Natural killer cell (primary cell): ENCODE measurements around the gene FAT1. TPM values are rescaled to one million over a fixed set of nuclear protein-coding genes. Genes with fewer than 3 reads are reported as not detected.

Experiments
- ATAC-seq, 3 donors: fragments of 150-1000 bp in 2 of 3; fragments of 200-7000 bp in 1 of 3; cut with Tn5 transposase; 1 replicate in 1 of 3; 2 replicates in 2 of 3; pipeline ENCODE4 v1.10.0; 2021; ENCODE audit warnings: mild to moderate bottlenecking in 2 of 3, moderate library complexity in 2 of 3
- DNase-seq, 2 donors: peaks; one replicate each; pipeline versions ENCODE4 v3.0.0 to v3.0.0-alpha.2; 2013 to 2021; ENCODE audit warnings: mixed read lengths in 1 of 2
- H3K27ac ChIP-seq: one replicate; pipeline ENCODE4 v1.5.1; 2013; ENCODE audit warnings: mild to moderate bottlenecking, low read length
- H3K27me3 ChIP-seq: one replicate; pipeline ENCODE4 v1.6.1; 2013; ENCODE audit warnings: low read length; ENCODE audit not compliant: control insufficient read depth, insufficient read depth
- H3K36me3 ChIP-seq: one replicate; pipeline ENCODE4 v1.6.1; 2013; ENCODE audit warnings: low read length; ENCODE audit not compliant: control insufficient read depth, insufficient read depth
- H3K4me1 ChIP-seq: one replicate; pipeline ENCODE4 v1.6.1; 2013; ENCODE audit warnings: low read length; ENCODE audit not compliant: control insufficient read depth, insufficient read depth
- H3K4me3 ChIP-seq: one replicate; pipeline ENCODE4 v1.5.1; 2013; ENCODE audit warnings: low read length
- H3K9me3 ChIP-seq: one replicate; pipeline ENCODE4 v1.6.1; 2013; ENCODE audit warnings: low read length; ENCODE audit not compliant: control insufficient read depth, insufficient read depth
- H3K27ac Mint-ChIP-seq, 2 donors: one replicate each; pipeline ENCODE4 v1.8.0; 2022; ENCODE audit warnings: mild to moderate bottlenecking in 2 of 2, mixed read lengths in 2 of 2, moderate library complexity in 1 of 2
- H3K27me3 Mint-ChIP-seq, 2 donors: one replicate each; pipeline ENCODE4 v1.8.0; 2022; ENCODE audit warnings: low read depth in 2 of 2, mixed read lengths in 2 of 2
- H3K36me3 Mint-ChIP-seq: one replicate; pipeline ENCODE4 v1.8.0; 2022; ENCODE audit warnings: mixed read lengths
- H3K4me1 Mint-ChIP-seq, 2 donors: one replicate each; pipeline ENCODE4 v1.8.0; 2022; ENCODE audit warnings: mixed read lengths in 2 of 2
- H3K4me3 Mint-ChIP-seq: one replicate; pipeline ENCODE4 v1.8.0; 2022; ENCODE audit warnings: mild to moderate bottlenecking, moderate library complexity, mixed read lengths
- H3K9me3 Mint-ChIP-seq, 2 donors: one replicate each; pipeline ENCODE4 v1.8.0; 2022; ENCODE audit warnings: mixed read lengths in 2 of 2
- WGBS: methylation state at CpG from one replicate; pipeline ENCODE4 v1.1.7; 2013; ENCODE audit warnings: missing lambda C conversion rate; ENCODE audit not compliant: insufficient coverage; 5-methylcytosine and 5-hydroxymethylcytosine counted together
- intact Hi-C: fragments of 100-400 bp; cut with micrococcal nuclease; formaldehyde crosslinking; loops from one replicate; pipeline ENCODE4 v1.14.2; 2022
- total RNA-seq, 4 donors: library from RNA; stranded (reverse); fragments of 120-200 nt in 1 of 4; gene quantifications; one replicate each; pipeline versions ENCODE4 v1.2.3 to v1.2.4, GENCODE V29; 2013 to 2022
- TF ChIP-seq, protein P1 (sequence below): fragments of 200-600 bp; IDR thresholded peaks from one replicate; pipeline ENCODE4 v1.8.0; 2022; ENCODE audit warnings: antibody characterized with exemption

The FAT1 gene
- total RNA-seq, 3 donors from 2014 or later (not counting 1 experiment from before 2014, with no cell fraction given) = not detected

DNA sequence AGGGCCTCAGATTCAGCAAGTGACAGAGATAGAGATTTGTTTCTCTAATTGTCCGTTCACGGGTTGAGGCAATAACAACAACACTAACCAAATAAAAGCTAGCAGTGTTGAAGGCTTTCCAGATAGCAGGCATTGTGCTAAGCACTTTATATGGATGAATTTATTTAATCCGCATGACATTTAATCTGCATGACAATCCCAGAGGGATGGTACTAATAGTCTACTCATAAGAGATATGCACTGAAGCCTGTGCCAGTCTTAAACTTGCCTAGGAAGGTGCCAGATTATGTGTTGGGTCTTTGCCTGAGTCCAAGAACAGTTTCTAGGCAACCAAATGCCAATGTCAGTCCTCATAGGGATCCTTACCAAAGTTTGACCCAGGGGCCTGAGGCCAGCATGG, 37.7 kb upstream of the FAT1 start:
- H3K4me1 ChIP-seq = no peaks in the 10 kb centered on the region
- TF ChIP-seq, protein P1, sequence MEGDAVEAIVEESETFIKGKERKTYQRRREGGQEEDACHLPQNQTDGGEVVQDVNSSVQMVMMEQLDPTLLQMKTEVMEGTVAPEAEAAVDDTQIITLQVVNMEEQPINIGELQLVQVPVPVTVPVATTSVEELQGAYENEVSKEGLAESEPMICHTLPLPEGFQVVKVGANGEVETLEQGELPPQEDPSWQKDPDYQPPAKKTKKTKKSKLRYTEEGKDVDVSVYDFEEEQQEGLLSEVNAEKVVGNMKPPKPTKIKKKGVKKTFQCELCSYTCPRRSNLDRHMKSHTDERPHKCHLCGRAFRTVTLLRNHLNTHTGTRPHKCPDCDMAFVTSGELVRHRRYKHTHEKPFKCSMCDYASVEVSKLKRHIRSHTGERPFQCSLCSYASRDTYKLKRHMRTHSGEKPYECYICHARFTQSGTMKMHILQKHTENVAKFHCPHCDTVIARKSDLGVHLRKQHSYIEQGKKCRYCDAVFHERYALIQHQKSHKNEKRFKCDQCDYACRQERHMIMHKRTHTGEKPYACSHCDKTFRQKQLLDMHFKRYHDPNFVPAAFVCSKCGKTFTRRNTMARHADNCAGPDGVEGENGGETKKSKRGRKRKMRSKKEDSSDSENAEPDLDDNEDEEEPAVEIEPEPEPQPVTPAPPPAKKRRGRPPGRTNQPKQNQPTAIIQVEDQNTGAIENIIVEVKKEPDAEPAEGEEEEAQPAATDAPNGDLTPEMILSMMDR = no peak
- H3K27me3 ChIP-seq = no peaks in the 10 kb centered on the region
- 100% methylated on average over 3 of the region's 3 CpGs for whole genome bisulfite sequencing
- Mint-ChIP-seq H3K4me1 (no peaks in the 10 kb centered on the region), H3K9me3 (peaks cover 9 to 22% of the 10 kb centered on the region in 2 donors), H3K36me3 (no peaks in the 10 kb centered on the region), H3K27ac (no peak overlapping the region), H3K27me3 (no peaks in the 10 kb centered on the region), H3K4me3 (no peak overlapping the region)
- peaks cover 9% of the 10 kb centered on the region for H3K9me3 ChIP-seq
- intact Hi-C loops = no loop called here
- ATAC-seq (no peak), DNase-seq (no peak)
- H3K27ac ChIP-seq = no peak overlapping the region
- H3K4me3 ChIP-seq = no peak overlapping the region
- H3K36me3 ChIP-seq = no peaks in the 10 kb centered on the region

DNA sequence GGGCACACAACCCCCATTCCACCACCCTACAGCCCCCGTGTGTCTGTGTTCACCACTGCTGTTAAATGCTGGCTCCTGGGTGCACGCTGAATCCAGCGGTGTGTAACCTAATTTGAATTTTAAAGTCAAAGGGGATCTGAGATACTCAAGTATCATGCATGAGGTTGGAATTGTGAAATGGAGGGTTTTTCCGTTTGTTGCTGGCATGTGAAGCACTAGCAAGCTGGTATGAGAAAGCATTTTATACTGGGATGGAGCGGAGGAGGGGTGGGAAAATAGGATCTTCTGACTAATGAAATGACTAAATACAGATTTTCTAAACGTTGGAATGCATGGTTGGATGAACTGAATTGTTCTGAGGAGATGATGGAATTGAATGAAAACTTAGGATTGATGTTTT, 36.9 kb upstream of the FAT1 start:
- no peaks in the 10 kb centered on the region for H3K36me3 ChIP-seq

DNA sequence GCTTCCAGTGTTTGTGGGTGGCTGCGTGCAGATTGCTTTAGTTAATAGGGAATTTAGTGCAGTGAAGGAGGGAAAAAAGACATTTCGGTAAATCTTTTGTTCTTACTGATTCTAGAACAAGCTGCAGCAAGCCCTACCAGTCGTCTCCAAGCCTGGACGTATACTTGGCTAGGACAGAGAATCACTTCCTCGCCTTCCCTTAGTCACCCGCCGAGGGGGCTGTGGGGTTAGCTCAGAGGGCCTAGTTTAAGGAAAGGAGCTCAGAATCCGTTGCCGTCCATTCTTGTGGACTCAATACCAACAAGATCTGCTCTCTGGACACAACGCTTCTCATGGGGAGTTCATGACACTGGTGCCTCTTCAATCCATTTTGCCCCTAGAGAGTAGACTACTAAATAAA, 36.3 kb upstream of the FAT1 start:
- Histone ChIP-seq H3K9me3 (peaks cover 5% of the 10 kb centered on the region), H3K36me3 (no peaks in the 10 kb centered on the region), H3K27me3 (no peaks in the 10 kb centered on the region), H3K4me3 (no peak overlapping the region), H3K27ac (no peak overlapping the region), H3K4me1 (no peaks in the 10 kb centered on the region)
- no peaks in the 10 kb centered on the region for H3K27me3 Mint-ChIP-seq
- H3K36me3 Mint-ChIP-seq = no peaks in the 10 kb centered on the region
- H3K9me3 Mint-ChIP-seq = peaks cover 16 to 21% of the 10 kb centered on the region in 2 donors
- DNase-seq (no peak), ATAC-seq (no peak)
- no peak overlapping the region for H3K4me3 Mint-ChIP-seq
- no peak overlapping the region for H3K27ac Mint-ChIP-seq
- no peaks in the 10 kb centered on the region for H3K4me1 Mint-ChIP-seq
- intact Hi-C loops = no loop called here
- WGBS = 94% methylated on average over 10 of the region's 10 CpGs
- TF ChIP-seq, protein P1 = no peak

More for the DNA sequence above, 36.9 kb upstream of the FAT1 start:
- H3K4me3 ChIP-seq = no peak overlapping the region
- no peak for ATAC-seq
- H3K27ac ChIP-seq = no peak overlapping the region
- H3K4me3 Mint-ChIP-seq = no peak overlapping the region
- H3K9me3 ChIP-seq = peaks cover 5% of the 10 kb centered on the region
- peaks cover 15 to 21% of the 10 kb centered on the region in 2 donors for H3K9me3 Mint-ChIP-seq
- H3K27me3 Mint-ChIP-seq = no peaks in the 10 kb centered on the region
- H3K27me3 ChIP-seq = no peaks in the 10 kb centered on the region
- H3K36me3 Mint-ChIP-seq = no peaks in the 10 kb centered on the region
- no peaks in the 10 kb centered on the region for H3K4me1 ChIP-seq
- intact Hi-C loops = no loop called here
- no peak for DNase-seq
- TF ChIP-seq, protein P1 = no peak
- WGBS = 84% methylated on average over 6 of the region's 6 CpGs
- no peak overlapping the region for H3K27ac Mint-ChIP-seq
- no peaks in the 10 kb centered on the region for H3K4me1 Mint-ChIP-seq

DNA sequence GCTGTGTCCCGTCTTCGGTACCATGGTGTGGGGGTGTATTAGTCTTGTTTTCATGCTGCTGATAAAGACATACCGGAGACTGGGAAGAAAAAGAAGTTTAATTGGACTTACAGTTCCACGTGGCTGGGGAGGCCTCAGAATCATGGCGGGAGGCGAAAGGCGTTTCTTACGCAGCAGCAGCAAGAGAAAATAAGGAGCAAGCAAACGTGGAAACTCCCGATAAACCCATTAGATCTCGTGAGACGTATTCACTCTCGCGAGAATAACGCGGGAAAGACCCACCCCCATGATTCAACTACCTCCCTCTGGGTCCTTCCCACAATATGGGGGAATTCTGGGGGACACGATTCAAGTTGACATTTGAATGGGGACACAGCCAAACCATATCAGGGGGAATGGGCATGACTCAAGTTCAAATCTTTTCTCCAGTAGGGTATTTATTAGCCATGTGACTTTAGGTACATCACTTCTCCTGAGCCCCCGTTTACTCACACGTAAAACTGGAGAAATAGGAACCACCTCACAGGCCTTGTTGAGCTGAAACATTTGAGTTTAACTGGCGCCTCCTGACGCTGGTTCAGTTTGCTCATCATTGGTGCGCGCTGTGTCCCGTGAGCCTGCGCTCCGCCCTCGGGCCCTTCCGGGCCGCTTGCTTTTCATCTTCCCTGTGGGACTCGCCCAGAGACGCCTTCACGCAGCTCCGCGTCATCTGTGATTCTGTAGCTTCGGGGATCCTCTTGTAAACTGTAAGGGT, 35.5 kb upstream of the FAT1 start:
- WGBS = 92% methylated on average over 34 of the region's 35 CpGs
- no peak overlapping the region for H3K27ac ChIP-seq
- H3K27me3 ChIP-seq = no peaks in the 10 kb centered on the region
- Mint-ChIP-seq H3K27me3 (no peaks in the 10 kb centered on the region), H3K4me1 (no peaks in the 10 kb centered on the region), H3K27ac (no peak overlapping the region), H3K4me3 (no peak overlapping the region), H3K9me3 (peaks cover 16 to 19% of the 10 kb centered on the region in 2 donors), H3K36me3 (no peaks in the 10 kb centered on the region)
- no peaks in the 10 kb centered on the region for H3K36me3 ChIP-seq
- peaks cover 5% of the 10 kb centered on the region for H3K9me3 ChIP-seq
- no peak overlapping the region for H3K4me3 ChIP-seq
- no peaks in the 10 kb centered on the region for H3K4me1 ChIP-seq
- intact Hi-C loops = no loop called here
- no peak for DNase-seq
- TF ChIP-seq, protein P1 = no peak
- ATAC-seq = no peak
